Lung (tissue), 12 donors: ENCODE measurements around the gene RHOH. TPM values are rescaled to one million over a fixed set of nuclear protein-coding genes. Genes with fewer than 3 reads are reported as not detected.

Experiments
- ATAC-seq: fragments of 200-7000 bp; cut with Tn5 transposase; one replicate; pipeline ENCODE4 v1.9.1; 2020; ENCODE audit warnings: moderate number of reproducible peaks; ENCODE audit not compliant: insufficient read depth, low FRiP score
- DNase-seq, 3 donors: peaks; one replicate each; pipeline ENCODE4 v3.0.0-alpha.2; 2013 to 2017
- H3K27ac ChIP-seq, 2 donors: one replicate each; pipeline ENCODE4 v1.5.1; 2013; ENCODE audit warnings: mild to moderate bottlenecking in 2 of 2, moderate library complexity in 2 of 2, control low read depth in 1 of 2, inconsistent platforms in 1 of 2, low read depth in 1 of 2, low read length in 1 of 2
- H3K27me3 ChIP-seq, 3 donors: one replicate each; pipeline ENCODE4 v1.5.1; 2013; ENCODE audit warnings: low read length in 2 of 3; ENCODE audit not compliant: control insufficient read depth in 3 of 3, insufficient read depth in 3 of 3
- H3K36me3 ChIP-seq, 4 donors: one replicate each; pipeline ENCODE4 v1.5.1; 2013; ENCODE audit warnings: low read length in 4 of 4, mild to moderate bottlenecking in 1 of 4, moderate library complexity in 1 of 4; ENCODE audit not compliant: control insufficient read depth in 4 of 4, insufficient read depth in 4 of 4
- H3K4me1 ChIP-seq, 5 donors: one replicate each; pipeline ENCODE4 v1.5.1; 2013; ENCODE audit warnings: low read length in 5 of 5, mild to moderate bottlenecking in 2 of 5, moderate library complexity in 1 of 5; ENCODE audit not compliant: control insufficient read depth in 5 of 5, insufficient read depth in 5 of 5
- H3K4me3 ChIP-seq: one replicate; pipeline ENCODE4 v1.5.1; 2013; ENCODE audit warnings: mild to moderate bottlenecking, control low read depth, moderate library complexity
- H3K9ac ChIP-seq, 2 donors: one replicate each; pipeline ENCODE4 v1.5.1; 2013; ENCODE audit warnings: low read length in 2 of 2, control low read depth in 1 of 2; ENCODE audit not compliant: insufficient read depth in 1 of 2
- H3K9me3 ChIP-seq, 4 donors: one replicate each; pipeline ENCODE4 v1.5.1; 2013; ENCODE audit warnings: low read length in 3 of 4, mild to moderate bottlenecking in 1 of 4, moderate library complexity in 1 of 4; ENCODE audit not compliant: control insufficient read depth in 4 of 4, insufficient read depth in 3 of 4
- CTCF ChIP-seq: IDR thresholded peaks from 2 replicates; pipeline ENCODE4 v1.5.1; 2012; ENCODE audit warnings: mild to moderate bottlenecking; ENCODE audit errors: control extremely low read depth, extremely low read depth
- WGBS, 2 donors: extraction: QIAGEN DNeasy Blood & Tissue Kit; methylation state at CpG; one replicate each; pipeline ENCODE4 v1.1.7; 2013; 5-methylcytosine and 5-hydroxymethylcytosine counted together
- polyA plus RNA-seq, 2 donors: library from polyadenylated mRNA; stranded (reverse); fragments of 200-250 nt; gene quantifications; one replicate each; pipeline ENCODE4 v1.2.1, GENCODE V29; 2013
- total RNA-seq, 2 donors: library from RNA; depleted of rRNA in 1 of 2; stranded (reverse); fragments of >200 nt in 1 of 2; gene quantifications; one replicate each; pipeline ENCODE4 v1.2.1, GENCODE V29; 2014 to 2021
- donor health status: control.
- donor health status: control.
- donor health status: Bipolar disorder and iron deficiency.
- donor health status: healthy.
- donor health status: DM: yes; HTN: yes; CAD: no.

Gene RHOH
- total and polyA plus RNA-seq, 4 donors: 1.2 to 35.8 (median 10.6) TPM

- ATAC-seq (no peak), DNase-seq (no peak)
- Histone ChIP-seq H3K27ac (no peak overlapping the region), H3K36me3 (no peaks in the 10 kb centered on the region), H3K4me3 (no peak overlapping the region), H3K4me1 (peaks cover 0 to 10% (median 0%) of the 10 kb centered on the region in 5 donors), H3K27me3 (no peaks in the 10 kb centered on the region), H3K9me3 (peaks cover 0 to 3% (median 0%) of the 10 kb centered on the region in 4 donors), H3K9ac (no peak overlapping the region)
- WGBS, 2 donors: 77 to 82% methylated on average over 7 of the region's 7 CpGs
- TF ChIP-seq CTCF: no peak
Observed at GRCh38 chr4:40193578-40193977, 3.3 kb upstream of the RHOH start.

- no peak for TF ChIP-seq CTCF
- H3K4me1 ChIP-seq: peaks cover 0 to 10% (median 0%) of the 10 kb centered on the region in 5 donors
- H3K9ac ChIP-seq: no peak overlapping the region
- ATAC-seq (no peak), DNase-seq (peak; percentile 20 to 54 (median 42))
- H3K36me3 ChIP-seq: no peaks in the 10 kb centered on the region
- peaks cover 0 to 3% (median 0%) of the 10 kb centered on the region in 4 donors for H3K9me3 ChIP-seq
- H3K27me3 ChIP-seq: no peaks in the 10 kb centered on the region
- no peak overlapping the region for H3K27ac ChIP-seq
- 50 to 53% methylated on average over 14 of the region's 14 CpGs for whole genome bisulfite sequencing, 2 donors
- no peak overlapping the region for H3K4me3 ChIP-seq
Observed at GRCh38 chr4:40194602-40195161, 2.1 kb upstream of the RHOH start.

GRCh38 chr4:40195182-40196177 lies 1.4 kb upstream of the RHOH start:
- no peak overlapping the region for H3K9ac ChIP-seq
- DNase-seq: no peak
- no peaks in the 10 kb centered on the region for H3K27me3 ChIP-seq
- no peak overlapping the region for H3K27ac ChIP-seq
- 94 to 96% methylated on average over 10 of the region's 10 CpGs for WGBS, 2 donors
- H3K9me3 ChIP-seq: peaks cover 0 to 3% (median 0%) of the 10 kb centered on the region in 4 donors
- H3K36me3 ChIP-seq: no peaks in the 10 kb centered on the region
- H3K4me1 ChIP-seq: peaks cover 0 to 10% (median 0%) of the 10 kb centered on the region in 5 donors
- no peak overlapping the region for H3K4me3 ChIP-seq
- no peak for ATAC-seq
- TF ChIP-seq CTCF: no peak
